Kidney glomerular epithelial cell (primary cell): ENCODE results near the gene PTPRO.
"Not testable (repeated sequence)": the region's sequence is repeated elsewhere in the genome, so short reads cannot be mapped to it uniquely, and the experiment has no call there.

Experiments
- DNase-seq: peaks from one replicate; lab custom pipeline; 2025; lab: John Stamatoyannopoulos, UW

PTPRO gene

DNA sequence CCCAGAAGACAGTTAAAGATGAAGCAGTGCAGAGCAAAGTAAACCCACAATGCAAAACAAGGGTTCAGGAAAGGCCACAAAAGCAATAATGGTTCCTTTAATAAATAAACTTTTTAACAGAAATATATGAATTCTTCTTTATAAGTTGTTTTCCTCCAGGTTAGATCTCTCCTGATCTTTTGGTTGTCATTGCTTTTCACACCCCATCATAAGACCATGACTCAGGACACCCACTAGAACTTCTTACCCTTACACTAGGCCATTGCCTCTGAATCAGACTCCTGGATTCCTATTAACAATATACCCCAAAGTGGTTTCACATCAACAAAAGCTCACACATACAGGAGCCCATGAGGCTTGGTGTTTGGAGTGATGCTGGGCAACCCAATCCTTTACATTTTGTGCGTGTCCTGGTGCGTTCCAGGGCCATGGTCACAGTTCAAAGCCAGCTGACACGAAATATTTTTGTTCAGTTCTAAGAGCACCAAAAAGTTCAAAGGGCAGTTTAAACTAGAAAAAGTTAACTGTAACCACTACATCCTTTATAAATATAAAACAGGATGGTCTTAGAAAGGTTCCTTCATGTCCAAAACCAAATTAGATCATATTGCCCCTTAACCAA is 279.9 kb downstream of the PTPRO start:
- peak; percentile 44 for DNase-seq

- DNase-seq = no peak
These were observed 281.3 kb downstream of the PTPRO start for GRCh38 chr12:15603474-15604085.

DNA sequence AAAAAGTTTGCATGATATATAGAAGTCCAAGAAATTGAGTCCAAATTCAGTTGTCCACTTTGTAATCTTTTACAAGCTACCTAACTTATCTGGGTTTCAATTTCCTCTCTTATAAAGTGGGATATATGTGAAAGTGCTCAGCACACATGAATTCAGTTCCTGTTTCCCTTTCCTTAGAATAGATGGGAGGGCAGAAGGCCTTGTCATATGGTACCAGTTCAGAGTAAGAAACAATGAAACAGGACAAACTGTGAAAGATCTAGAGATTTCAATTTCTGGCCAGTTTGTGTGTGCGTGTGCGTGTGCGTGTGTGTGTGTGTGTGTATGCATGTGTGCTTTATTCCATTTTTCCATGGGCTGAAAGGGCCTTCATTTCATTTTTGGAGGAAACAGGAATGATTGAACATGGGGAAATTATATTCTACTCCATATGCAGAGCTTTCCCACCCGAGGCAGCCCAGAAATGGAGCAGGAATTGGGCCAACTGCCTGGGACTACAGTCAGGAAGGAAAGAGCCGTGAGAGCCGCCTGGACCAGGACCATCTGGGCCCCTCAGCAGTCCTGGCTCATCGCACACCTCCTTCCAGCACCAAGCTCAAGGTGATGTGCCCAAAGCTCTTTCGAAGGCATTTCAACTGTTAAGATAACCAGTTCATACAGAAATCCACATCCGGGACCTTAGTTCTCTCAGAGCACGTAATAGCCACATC is 283.7 kb downstream of the PTPRO start:
- no peak for DNase-seq

DNA sequence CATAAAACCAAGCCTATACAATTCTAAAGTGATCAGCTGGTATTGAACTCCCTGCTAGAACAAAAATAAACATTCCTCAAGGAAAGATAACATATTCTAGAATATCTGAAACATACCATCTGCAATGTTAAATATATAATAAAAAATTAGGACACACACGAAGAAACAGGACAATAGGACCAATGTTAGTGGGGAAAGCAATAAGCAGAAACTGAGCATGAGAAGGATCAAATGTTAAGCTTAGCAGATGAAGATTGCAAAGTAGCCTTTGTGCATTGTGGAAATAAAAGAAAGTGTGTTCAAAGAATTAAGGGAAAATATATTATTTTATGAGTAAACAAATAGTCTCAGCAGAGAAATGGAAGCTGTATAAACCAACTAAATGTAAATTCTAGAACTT is 286.1 kb downstream of the PTPRO start:
- no peak for DNase-seq

- DNase-seq = peak; percentile 39
These were observed 286.6 kb downstream of the PTPRO start for GRCh38 chr12:15608941-15609340.

DNA sequence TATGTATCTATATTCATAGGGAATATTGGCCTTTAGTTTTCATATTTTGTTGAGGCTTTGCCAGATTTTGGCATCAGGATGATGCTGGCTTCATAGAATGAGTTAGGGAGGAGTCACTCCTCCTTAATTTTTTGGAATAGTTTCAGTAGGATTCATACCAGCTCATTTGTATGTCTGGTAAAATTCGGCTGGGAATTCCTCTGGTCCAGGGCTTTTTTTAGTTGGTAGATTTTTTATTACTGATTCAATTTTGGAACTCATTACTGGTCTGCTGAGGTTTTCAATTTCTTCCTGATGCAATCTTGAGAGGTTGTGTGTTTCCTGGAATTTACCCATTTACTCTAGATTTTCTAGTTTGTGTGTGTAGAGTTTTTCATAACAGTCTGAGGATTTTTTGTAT is 291.7 kb downstream of the PTPRO start:
- DNase-seq = no peak

DNA sequence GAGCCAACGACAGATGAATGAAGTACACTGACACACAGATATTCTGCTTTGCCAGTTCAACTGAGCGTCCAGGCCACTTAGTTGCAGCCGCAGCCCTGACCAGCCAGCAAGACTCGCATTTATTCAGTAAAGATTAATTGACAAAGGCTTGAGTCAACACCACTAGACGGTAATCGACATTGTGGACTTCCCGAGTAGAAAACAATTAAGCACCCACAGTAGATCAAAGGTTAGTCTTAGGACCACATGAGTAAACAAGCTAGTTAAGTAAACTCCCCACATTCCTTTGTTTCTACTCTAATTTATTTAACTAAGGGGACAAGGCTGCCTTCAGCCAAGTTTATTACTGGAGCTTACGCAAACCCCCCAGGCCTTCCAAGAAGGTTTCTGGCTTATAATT is 294.2 kb downstream of the PTPRO start:
- not testable (repeated sequence) for DNase-seq

- DNase-seq = peak; percentile 24
These were observed 298.6 kb downstream of the PTPRO start for GRCh38 chr12:15620741-15621539.

GRCh38 chr12:15625075-15625474 is 302.8 kb downstream of the PTPRO start:
- no peak for DNase-seq

DNA sequence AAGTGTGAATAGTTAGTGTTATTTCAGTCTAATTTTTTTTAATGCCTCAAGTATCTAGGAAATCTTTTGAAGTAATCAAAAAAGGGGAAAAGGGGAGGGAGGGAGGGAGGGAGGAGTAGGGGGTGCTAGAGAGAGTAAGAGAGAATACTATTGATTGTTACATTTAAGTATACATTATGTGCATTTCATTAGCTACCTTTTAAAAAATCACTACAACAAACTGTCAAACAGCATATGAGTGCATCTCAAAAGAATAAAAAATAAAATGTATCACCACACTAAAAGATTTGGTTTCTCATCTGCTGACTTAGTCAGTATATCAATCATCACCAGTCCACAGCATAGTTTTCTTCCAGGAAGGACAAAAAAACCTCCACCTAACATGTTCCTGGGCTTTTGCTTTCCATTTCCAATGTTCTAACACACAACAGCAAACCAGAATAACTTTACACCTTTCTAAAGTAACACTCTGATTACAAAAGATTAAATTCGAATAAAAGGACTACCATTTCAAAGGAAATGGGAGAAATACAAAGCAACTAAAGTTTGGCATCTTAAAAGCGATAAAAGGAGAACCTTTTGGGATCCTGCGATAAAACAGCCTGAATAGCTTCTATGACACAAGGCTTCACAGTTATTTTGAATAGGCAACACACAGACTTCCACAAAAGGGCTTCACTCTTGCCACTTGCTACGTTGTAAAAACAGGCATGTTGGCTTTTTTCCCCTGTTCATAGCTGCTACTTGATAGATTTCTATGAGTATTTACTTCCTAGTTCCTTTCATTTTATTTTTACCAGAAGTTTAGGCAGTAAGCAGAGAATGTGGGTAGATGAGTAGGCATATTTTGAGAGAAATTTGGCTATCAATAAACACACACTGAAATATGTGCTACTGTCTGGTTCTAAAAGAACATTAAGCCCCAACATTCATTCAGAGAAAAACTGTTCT is 306.0 kb downstream of the PTPRO start:
- DNase-seq = no peak

DNA sequence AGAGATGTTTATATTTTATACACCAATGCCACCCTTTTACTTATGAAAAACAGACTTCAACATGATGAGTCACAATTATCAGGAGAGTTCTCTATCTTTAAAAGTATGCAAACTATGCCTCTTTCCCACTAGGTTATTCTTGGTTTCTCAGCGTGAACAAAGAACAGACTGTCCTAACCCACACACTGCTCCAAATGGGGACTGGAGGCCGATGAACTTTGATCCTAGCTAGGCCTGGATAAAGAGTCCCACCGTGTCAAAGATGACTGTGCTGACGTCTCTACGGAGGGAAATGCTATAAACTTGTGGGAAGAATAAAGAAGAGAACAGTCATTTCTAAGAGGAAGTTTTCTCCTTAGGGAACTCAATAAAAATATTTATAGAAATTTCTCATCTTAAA is 306.8 kb downstream of the PTPRO start:
- DNase-seq = peak; percentile 89

DNA sequence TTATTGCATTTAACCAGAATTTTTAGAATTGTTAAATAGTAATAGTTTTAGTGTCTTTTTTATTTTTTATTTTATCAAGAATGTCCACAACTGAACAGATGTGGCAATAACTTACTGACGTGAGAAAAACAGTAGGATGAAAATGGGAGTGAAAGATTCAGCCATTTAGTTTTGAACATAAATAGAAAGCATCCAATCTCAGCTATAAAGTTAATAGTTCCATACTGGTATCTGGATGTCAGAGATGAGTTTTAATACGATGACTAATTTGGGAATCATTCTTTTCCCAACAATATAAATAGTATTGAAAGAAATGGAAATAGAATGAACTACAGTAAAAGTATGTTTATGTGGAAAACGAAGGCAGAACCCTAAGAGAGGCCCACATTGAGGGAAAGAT is 307.5 kb downstream of the PTPRO start:
- no peak for DNase-seq

DNA sequence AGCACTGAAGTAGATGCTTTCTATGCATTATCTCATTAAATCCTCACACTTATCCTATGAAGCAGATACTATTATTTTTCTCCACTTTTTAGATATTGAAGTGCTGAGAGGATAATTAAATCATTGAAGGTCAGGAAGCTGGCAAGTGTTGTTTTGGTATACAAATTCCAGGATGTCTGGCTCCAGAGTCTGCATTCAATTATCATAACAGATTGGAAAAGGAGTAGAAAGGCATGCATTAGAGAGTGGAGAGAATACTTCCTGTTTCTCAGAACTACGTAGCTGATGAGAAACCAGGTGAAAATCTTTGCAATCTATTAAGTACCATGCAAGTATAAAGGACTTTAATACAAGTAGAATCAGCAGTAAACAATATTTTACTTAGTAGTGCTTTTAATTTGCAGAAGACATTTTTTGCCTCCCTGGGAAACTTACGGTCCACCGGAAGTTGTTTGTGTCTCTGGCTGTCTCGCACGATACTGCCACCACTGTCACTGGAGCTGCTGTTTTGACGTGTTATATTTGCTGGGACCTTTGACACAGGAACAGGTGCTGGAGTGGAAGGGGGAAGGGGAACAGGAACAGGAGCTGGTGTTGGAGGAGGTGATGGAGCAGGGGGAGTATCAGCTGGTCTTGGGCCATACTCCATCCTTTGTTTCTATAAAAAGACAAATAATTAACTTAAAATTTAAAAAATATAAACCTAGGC is 308.9 kb downstream of the PTPRO start:
- no peak for DNase-seq

DNA sequence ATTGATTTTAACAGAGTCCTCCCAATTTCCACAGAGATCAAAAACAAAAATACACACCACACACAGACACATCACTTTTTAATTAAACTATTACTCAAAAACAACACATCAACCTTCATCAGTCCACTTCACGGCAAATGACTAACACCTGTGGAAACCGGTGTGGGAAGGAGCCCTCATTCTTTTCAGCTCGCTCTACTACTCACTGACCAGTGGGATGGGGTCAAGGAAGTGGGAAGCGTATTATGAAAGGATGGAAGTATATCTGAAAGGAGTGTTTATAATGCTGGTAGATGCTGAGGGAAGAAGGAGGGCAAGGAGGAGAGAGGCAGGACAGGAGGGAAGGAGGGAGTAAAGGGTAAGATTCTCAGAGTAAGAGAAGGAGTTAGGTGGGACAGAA is 310.4 kb downstream of the PTPRO start:
- no peak for DNase-seq

- no peak for DNase-seq
These were observed 310.9 kb downstream of the PTPRO start for GRCh38 chr12:15633201-15633600.

GRCh38 chr12:15634010-15634683 is 311.8 kb downstream of the PTPRO start:
- DNase-seq = no peak

DNA sequence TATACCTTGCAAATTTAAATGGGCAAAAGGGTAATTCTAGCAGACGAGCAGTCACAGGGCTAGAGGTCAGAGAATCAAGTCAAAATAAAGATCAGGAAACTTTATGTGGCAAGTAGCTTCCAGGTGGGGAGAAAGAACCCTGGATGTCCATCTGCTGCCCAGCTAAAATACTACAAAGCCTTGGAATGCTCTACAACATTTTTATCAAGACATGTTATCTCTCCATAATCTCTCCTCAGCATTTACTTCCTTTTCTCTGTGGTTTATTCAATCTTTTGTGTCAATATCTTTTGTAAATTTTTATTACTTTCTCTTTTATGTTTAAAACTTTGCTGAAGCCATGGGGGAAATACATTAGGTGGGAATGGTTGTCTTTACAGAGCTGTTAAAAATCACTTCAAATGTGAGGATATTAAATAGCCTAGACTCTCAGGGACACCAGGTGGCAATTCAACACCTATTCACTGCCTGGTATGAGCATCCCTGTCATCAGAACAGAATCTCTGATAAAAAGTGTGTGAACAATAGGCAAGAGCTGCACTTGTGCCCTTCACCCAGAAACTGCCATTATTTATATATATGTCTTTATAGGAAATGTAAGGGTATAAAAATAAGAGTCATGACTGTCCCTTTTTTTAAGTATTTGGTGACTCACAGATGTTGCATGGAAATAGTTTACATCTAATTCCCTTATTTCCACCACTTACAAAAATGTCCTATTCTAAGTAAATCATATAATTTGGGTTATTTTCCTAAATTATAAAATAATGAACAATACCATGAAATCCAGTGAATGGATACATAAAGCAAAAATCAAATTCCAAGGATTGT is 314.0 kb downstream of the PTPRO start:
- no peak for DNase-seq

DNA sequence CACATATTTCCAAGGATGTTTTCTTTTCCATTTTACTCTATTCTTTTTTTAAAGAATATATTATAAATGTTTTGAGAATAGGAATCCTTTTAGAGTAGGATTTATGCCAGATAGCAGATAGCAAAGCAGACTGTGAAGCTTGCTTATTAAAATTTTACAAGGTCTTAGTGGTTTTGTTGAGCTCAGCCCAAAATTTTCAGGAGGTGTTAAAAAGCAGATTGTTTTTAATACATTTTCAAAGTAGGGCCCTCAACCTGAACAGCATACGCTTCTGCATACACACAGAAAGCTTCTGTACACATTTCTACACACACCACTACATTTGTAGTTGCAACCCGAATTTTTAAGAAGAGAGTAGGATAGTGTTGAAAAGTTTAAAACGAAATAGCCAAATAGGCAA is 315.9 kb downstream of the PTPRO start:
- no peak for DNase-seq

- no peak for DNase-seq
These were observed 322.4 kb downstream of the PTPRO start for GRCh38 chr12:15644700-15645099.
